GM23248 (cell line): ENCODE data around the gene MIER2. TPM values are rescaled to one million over a fixed set of nuclear protein-coding genes. Genes with fewer than 3 reads are reported as not detected.
"Not testable (repeated sequence)": the region's sequence is repeated elsewhere in the genome, so short reads cannot be mapped to it uniquely, and the experiment has no call there.

Source experiments
- DNase-seq: peaks from one replicate; pipeline ENCODE4 v3.0.0-alpha.2; 2015
- H2AFZ ChIP-seq: fragments of 200-600 bp; sonication (generic); 2 replicates; pipeline ENCODE4 v1.6.1; 2016; ENCODE audit warnings: antibody characterized with exemption
- H3F3A ChIP-seq: fragments of 200-600 bp; sonication (generic); 2 replicates; pipeline ENCODE4 v1.6.1; 2016; ENCODE audit warnings: mild to moderate bottlenecking, antibody characterized with exemption, mixed run types; ENCODE audit not compliant: insufficient read depth
- H3K27ac ChIP-seq: fragments of 200-600 bp; sonication (generic); 2 replicates; pipeline ENCODE4 v1.5.1; 2016; ENCODE audit warnings: mild to moderate bottlenecking
- H3K27me3 ChIP-seq: fragments of 200-600 bp; sonication (generic); replicated peaks from 2 replicates; pipeline ENCODE4 v1.6.1; 2016; ENCODE audit warnings: mild to moderate bottlenecking; ENCODE audit not compliant: insufficient read depth
- H3K36me3 ChIP-seq: fragments of 200-600 bp; sonication (generic); 2 replicates; pipeline ENCODE4 v1.6.1; 2016; ENCODE audit warnings: low read depth, mild to moderate bottlenecking
- H3K4me1 ChIP-seq: fragments of 200-600 bp; sonication (generic); 2 replicates; pipeline ENCODE4 v1.6.1; 2016; ENCODE audit warnings: mild to moderate bottlenecking; ENCODE audit not compliant: insufficient read depth
- H3K4me2 ChIP-seq: fragments of 200-600 bp; sonication (generic); one replicate; pipeline ENCODE4 v1.6.1; 2016; ENCODE audit warnings: mild to moderate bottlenecking; ENCODE audit not compliant: unreplicated experiment
- H3K4me3 ChIP-seq: fragments of 200-600 bp; sonication (generic); 2 replicates; pipeline ENCODE4 v1.5.1; 2016; ENCODE audit warnings: mild to moderate bottlenecking
- H3K79me2 ChIP-seq: fragments of 200-600 bp; sonication (generic); 2 replicates; pipeline ENCODE4 v1.6.1; 2016; ENCODE audit warnings: mild to moderate bottlenecking; ENCODE audit not compliant: insufficient read depth
- H3K9ac ChIP-seq: fragments of 200-600 bp; sonication (generic); 2 replicates; pipeline ENCODE4 v1.6.1; 2016; ENCODE audit warnings: mild to moderate bottlenecking
- H3K9me2 ChIP-seq: fragments of 200-600 bp; sonication (generic); 2 replicates; pipeline ENCODE4 v1.6.1; 2016; ENCODE audit warnings: mixed run types, mild to moderate bottlenecking, moderate library complexity; ENCODE audit not compliant: insufficient read depth
- H3K9me3 ChIP-seq: fragments of 200-600 bp; sonication (generic); one replicate; pipeline ENCODE4 v1.6.1; 2017; ENCODE audit warnings: low read depth
- H4K20me1 ChIP-seq: fragments of 200-600 bp; sonication (generic); 2 replicates; pipeline ENCODE4 v1.6.0; 2016; ENCODE audit not compliant: insufficient read depth
- EZH2 ChIP-seq: fragments of 200-600 bp; sonication (generic); IDR thresholded peaks from 2 replicates; pipeline ENCODE4 v1.6.1; 2018; ENCODE audit warnings: antibody characterized with exemption, mild to moderate bottlenecking; ENCODE audit not compliant: insufficient read depth, poor library complexity, severe bottlenecking
- EZH2phosphoT487 ChIP-seq: fragments of 200-600 bp; sonication (generic); IDR thresholded peaks from 2 replicates; pipeline ENCODE4 v1.6.1; 2018; ENCODE audit warnings: antibody characterized with exemption, moderate library complexity, mild to moderate bottlenecking, low read depth; ENCODE audit not compliant: insufficient read depth
- WGBS, 2 experiments: methylation state at CpG; one replicate each; pipeline ENCODE4 v1.1.6; 2015 to 2017; ENCODE audit warnings: low lambda C conversion rate in 2 of 2, low coverage in 1 of 2; ENCODE audit errors: missing lambda C conversion rate in 2 of 2; 5-methylcytosine and 5-hydroxymethylcytosine counted together
- in situ Hi-C: fragments of 300-500 bp; cut with MboI; formaldehyde crosslinking; loops from 2 replicates; pipeline ENCODE4 v1.15.0; 2020
- polyA plus RNA-seq: library from polyadenylated mRNA; unstranded; fragments of >200 nt; fragmentation: Nextera tagmentation; extraction: Ambion mirVana; gene quantifications from 2 replicates; pipeline ENCODE4 v1.2.1, GENCODE V29; 2016
- total RNA-seq: library from RNA; depleted of rRNA; stranded (reverse); fragments of >200 nt; shearing (Covaris generic); gene quantifications from 2 replicates; pipeline ENCODE4 v1.2.3, GENCODE V29; 2014

The MIER2 gene
- total and polyA plus RNA-seq, 2 experiments from 2014 or later = 11.8 to 30.7 TPM

DNA sequence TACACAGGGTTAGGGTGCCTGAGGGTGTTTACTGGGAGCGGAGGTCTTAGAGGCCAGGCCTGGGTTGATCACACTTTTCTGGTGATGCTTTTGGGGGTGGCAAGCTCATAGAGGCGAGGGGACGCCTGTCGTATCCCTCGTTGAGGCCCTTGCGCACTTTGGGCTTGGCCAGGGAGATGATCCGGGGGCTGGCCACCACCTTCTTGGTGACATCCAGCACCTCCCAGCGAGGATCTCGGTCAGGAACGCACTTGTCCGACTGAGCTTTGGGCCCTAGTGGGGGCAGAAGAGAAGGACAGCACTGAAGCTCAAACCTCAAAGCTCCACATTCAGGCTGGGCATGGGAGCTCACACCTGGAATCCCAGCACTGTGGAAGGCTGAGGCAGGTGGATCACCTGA, 17.6 kb upstream of the MIER2 start:
- H2AFZ ChIP-seq = no peak overlapping the region
- in situ Hi-C loops = no loop called here

DNA sequence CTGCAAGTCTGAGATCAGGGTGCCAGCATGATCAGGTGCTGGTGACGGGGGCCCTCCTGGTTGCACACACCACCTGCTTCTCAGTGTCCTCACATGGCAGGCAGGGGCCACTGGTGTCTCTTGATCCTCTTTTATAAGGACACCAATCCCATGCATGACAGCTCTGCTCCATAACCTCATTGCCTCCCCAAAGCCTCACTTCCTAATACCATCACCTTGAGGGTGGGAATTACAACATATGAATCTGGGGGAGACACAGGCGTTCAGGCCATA, 15.0 kb upstream of the MIER2 start:
- Histone ChIP-seq H3K9me3 (no peaks in the 10 kb centered on the region), H3K9me2 (no peaks in the 10 kb centered on the region), H3K4me1 (no peaks in the 10 kb centered on the region), H3F3A (no peaks in the 10 kb centered on the region), H3K4me2 (no peak overlapping the region), H2AFZ (no peak overlapping the region), H3K9ac (no peak overlapping the region), H3K27me3 (no peaks in the 10 kb centered on the region; the same call in 1 of the 2 replicates), H3K36me3 (no peaks in the 10 kb centered on the region), H3K27ac (no peak overlapping the region), H4K20me1 (no peaks in the 10 kb centered on the region), H3K79me2 (no peaks in the 10 kb centered on the region), H3K4me3 (no peak overlapping the region)
- WGBS, 2 experiments = 59 to 71% methylated on average over 2 of the region's 2 CpGs
- no peak for DNase-seq
- in situ Hi-C loops = no loop called here
- TF ChIP-seq EZH2 (no peak), EZH2phosphoT487 (no peak)

More for the DNA sequence above, 17.6 kb upstream of the MIER2 start:
- WGBS, 2 experiments = 76 to 82% methylated on average over 11 of the region's 11 CpGs
- Histone ChIP-seq H3K4me2 (no peak overlapping the region), H4K20me1 (no peaks in the 10 kb centered on the region), H3K4me1 (no peaks in the 10 kb centered on the region), H3K9ac (no peak overlapping the region), H3K36me3 (no peaks in the 10 kb centered on the region), H3K79me2 (no peaks in the 10 kb centered on the region), H3K27ac (no peak overlapping the region), H3K4me3 (no peak overlapping the region), H3K9me3 (no peaks in the 10 kb centered on the region), H3K27me3 (peaks cover 8% of the 10 kb centered on the region), H3F3A (no peaks in the 10 kb centered on the region), H3K9me2 (no peaks in the 10 kb centered on the region)
- no peak for DNase-seq
- TF ChIP-seq EZH2phosphoT487 = no peak

DNA sequence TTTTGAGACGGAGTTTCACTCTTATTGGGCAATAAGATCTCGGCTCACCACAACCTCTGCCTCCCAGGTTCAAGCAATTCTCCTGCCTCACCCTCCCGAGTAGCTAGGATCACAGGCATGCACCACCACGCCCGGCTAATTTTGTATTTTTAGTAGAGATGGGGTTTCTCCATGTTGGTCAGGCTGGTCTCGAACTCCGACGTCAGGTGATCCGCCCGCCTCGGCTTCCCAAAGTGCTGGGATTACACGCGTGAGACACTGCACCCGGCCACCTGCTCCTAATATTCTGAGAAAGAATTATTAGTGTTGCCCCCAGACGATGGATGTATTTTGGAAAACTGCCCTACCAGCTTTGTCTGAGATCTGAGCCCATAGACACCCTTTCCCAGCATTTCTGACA, 10.9 kb upstream of the MIER2 start:
- H3F3A ChIP-seq, H3K27me3 ChIP-seq, H3K4me1 ChIP-seq, H3K79me2 ChIP-seq, in situ Hi-C loops, DNase-seq, H3K9me3 ChIP-seq, H2AFZ ChIP-seq, H3K4me2 ChIP-seq, H3K36me3 ChIP-seq, H4K20me1 ChIP-seq, H3K27ac ChIP-seq, H3K4me3 ChIP-seq, H3K9me2 ChIP-seq, H3K9ac ChIP-seq: not testable (repeated sequence)
- 77 to 79% methylated on average over 15 of the region's 15 CpGs for WGBS, 2 experiments

DNA sequence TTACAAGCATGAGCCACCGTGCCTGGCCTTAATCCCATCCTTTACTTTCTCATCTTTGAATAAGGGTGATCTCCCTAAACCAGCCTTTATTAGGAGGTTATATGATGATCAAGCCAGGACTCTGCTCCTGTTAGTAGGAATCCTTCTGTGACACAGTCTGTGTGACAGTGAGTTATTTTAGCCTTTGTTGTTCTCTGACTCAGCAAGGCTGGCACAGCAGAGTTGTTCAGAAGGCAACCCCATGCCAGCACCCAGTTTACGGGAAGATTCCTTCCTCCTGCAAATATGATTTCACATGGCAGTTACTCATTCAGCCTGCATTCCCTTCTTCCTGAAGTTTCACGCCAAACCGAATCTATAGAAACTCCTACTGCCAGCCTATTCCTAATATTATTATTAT, 10.5 kb upstream of the MIER2 start:
- DNase-seq = peak; percentile 17
- peaks cover 6% of the 10 kb centered on the region for H3K9me3 ChIP-seq
- H2AFZ ChIP-seq = no peak overlapping the region
- in situ Hi-C loops = no loop called here
- H4K20me1 ChIP-seq = no peaks in the 10 kb centered on the region
- no peaks in the 10 kb centered on the region for H3K79me2 ChIP-seq
- no peaks in the 10 kb centered on the region; the same call in 1 of the 2 replicates for H3K27me3 ChIP-seq
- no peak overlapping the region for H3K27ac ChIP-seq
- H3K4me1 ChIP-seq = no peaks in the 10 kb centered on the region
- no peak overlapping the region for H3K4me2 ChIP-seq
- no peak overlapping the region for H3K9ac ChIP-seq
- no peaks in the 10 kb centered on the region for H3F3A ChIP-seq
- 82 to 83% methylated on average over 4 of the region's 4 CpGs for WGBS, 2 experiments
- H3K36me3 ChIP-seq = no peaks in the 10 kb centered on the region
- TF ChIP-seq EZH2phosphoT487 = no peak
- TF ChIP-seq EZH2 = no peak
- no peak overlapping the region for H3K4me3 ChIP-seq
- no peaks in the 10 kb centered on the region for H3K9me2 ChIP-seq

DNA sequence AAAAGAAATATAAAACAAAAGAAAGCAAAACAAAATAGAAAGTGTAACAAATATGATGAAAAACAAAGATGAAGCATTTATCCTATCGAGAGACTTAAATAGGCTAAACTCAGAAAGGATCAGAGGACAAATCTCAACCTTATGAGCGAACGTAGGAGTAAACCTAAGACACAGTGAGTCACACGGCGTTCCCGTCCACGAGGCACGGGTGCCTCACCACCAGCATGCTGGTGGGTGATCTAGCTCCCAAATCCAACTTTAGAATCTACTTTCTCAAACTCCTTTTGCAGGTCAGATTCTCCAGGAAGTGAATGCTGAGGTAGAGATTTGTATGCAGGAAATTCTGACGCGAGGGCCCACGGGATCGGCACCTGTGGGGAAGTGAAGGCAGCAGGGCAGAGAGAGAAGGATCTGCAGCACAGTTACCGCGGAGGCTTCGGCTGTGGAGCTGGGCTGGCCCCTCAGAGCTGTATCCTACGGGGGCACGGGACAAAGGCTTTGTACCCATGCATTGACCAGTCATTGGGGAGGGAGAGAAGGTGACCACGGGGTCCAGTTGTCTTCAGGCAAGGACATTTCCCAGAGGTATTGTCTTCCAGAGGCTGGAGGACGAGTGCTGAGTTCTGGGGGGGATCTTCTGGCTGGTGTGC, 7.5 kb upstream of the MIER2 start:
- H3F3A ChIP-seq = no peaks in the 10 kb centered on the region
- no peak for DNase-seq

More for the DNA sequence above, 7.5 kb upstream of the MIER2 start:
- no peaks in the 10 kb centered on the region for H3K27me3 ChIP-seq
- H3K36me3 ChIP-seq = no peaks in the 10 kb centered on the region
- H2AFZ ChIP-seq = no peak overlapping the region
- H3K4me3 ChIP-seq = no peak overlapping the region
- H3K9me3 ChIP-seq = peaks cover 6% of the 10 kb centered on the region
- H4K20me1 ChIP-seq = no peaks in the 10 kb centered on the region
- H3K9ac ChIP-seq = no peak overlapping the region
- no peak overlapping the region for H3K27ac ChIP-seq
- 57 to 59% methylated on average over 19 of the region's 19 CpGs for WGBS, 2 experiments
- no peaks in the 10 kb centered on the region for H3K79me2 ChIP-seq
- in situ Hi-C loops = no loop called here
- no peaks in the 10 kb centered on the region for H3K9me2 ChIP-seq
- TF ChIP-seq EZH2phosphoT487 = no peak
- TF ChIP-seq EZH2 = no peak
- H3K4me2 ChIP-seq = no peak overlapping the region
- H3K4me1 ChIP-seq = no peaks in the 10 kb centered on the region
